WTC11 (cell line): ENCODE measurements around the gene GPR139. TPM values are rescaled to one million over a fixed set of nuclear protein-coding genes. Genes with fewer than 3 reads are reported as not detected.

ENCODE experiments used
- ATAC-seq: fragments of 200-7000 bp; cut with Tn5 transposase; 2 replicates; pipeline ENCODE4 v1.10.0; 2021; ENCODE audit warnings: mild to moderate bottlenecking, moderate library complexity
- CTCF ChIA-PET: fragments of 300-600 bp; sonication (Branson Sonifier 250); formaldehyde crosslinking; loops from one replicate; lab custom pipeline; 2021; ENCODE audit warnings: antibody characterized with exemption; lab: Charles Lee
- POLR2A ChIA-PET: fragments of 350-600 bp; sonication (Branson Sonifier 250); formaldehyde crosslinking; loops from one replicate; lab custom pipeline; 2021; ENCODE audit warnings: antibody characterized with exemption; lab: Charles Lee
- DNase-seq: peaks from one replicate; pipeline ENCODE4 v3.0.0; 2021; ENCODE audit warnings: low spot score
- H3K27ac Mint-ChIP-seq: 2 replicates; pipeline ENCODE4 v1.8.0; 2021; ENCODE audit warnings: mixed read lengths
- H3K27me3 Mint-ChIP-seq: 2 replicates; pipeline ENCODE4 v1.8.0; 2021; ENCODE audit warnings: low read depth, mild to moderate bottlenecking, moderate library complexity, mixed read lengths
- H3K36me3 Mint-ChIP-seq: 2 replicates; pipeline ENCODE4 v1.8.0; 2021; ENCODE audit warnings: mixed read lengths
- H3K4me1 Mint-ChIP-seq: 2 replicates; pipeline ENCODE4 v1.8.0; 2022; ENCODE audit warnings: mixed read lengths
- H3K4me3 Mint-ChIP-seq: 2 replicates; pipeline ENCODE4 v1.8.0; 2021; ENCODE audit warnings: mild to moderate bottlenecking, moderate library complexity, mixed read lengths
- H3K9me3 Mint-ChIP-seq: 2 replicates; pipeline ENCODE4 v1.8.0; 2021; ENCODE audit warnings: mixed read lengths
- ATF1 ChIP-seq: sonication (generic); formaldehyde crosslinking; IDR thresholded peaks from 2 replicates; pipeline ENCODE4 v1.8.1; 2023; ENCODE audit warnings: mild to moderate bottlenecking, moderate library complexity, missing genetic modification reagents
- CREM ChIP-seq: sonication (generic); formaldehyde crosslinking; IDR thresholded peaks from 2 replicates; pipeline ENCODE4 v1.8.1; 2022; ENCODE audit warnings: mild to moderate bottlenecking, missing genetic modification reagents, moderate library complexity
- ETV6 ChIP-seq: sonication (generic); formaldehyde crosslinking; IDR thresholded peaks from 2 replicates; pipeline ENCODE4 v1.8.1; 2022; ENCODE audit warnings: mild to moderate bottlenecking, missing genetic modification reagents
- GABPB1 ChIP-seq: sonication (generic); formaldehyde crosslinking; IDR thresholded peaks from 2 replicates; pipeline ENCODE4 v1.8.1; 2023; ENCODE audit warnings: mild to moderate bottlenecking, missing genetic modification reagents
- HMGA2 ChIP-seq: fragments of 250-450 bp; sonication (Bioruptor Pico); IDR thresholded peaks from 2 replicates; pipeline ENCODE4 v1.4.0; 2021; ENCODE audit warnings: mild to moderate bottlenecking, moderate library complexity
- MXD4 ChIP-seq: fragments of 250-450 bp; sonication (Bioruptor Pico); IDR thresholded peaks from 2 replicates; pipeline ENCODE4 v1.8.0; 2021; ENCODE audit warnings: mild to moderate bottlenecking, moderate library complexity, borderline replicate concordance
- NR2C2 ChIP-seq: sonication (generic); formaldehyde crosslinking; IDR thresholded peaks from 2 replicates; pipeline ENCODE4 v1.8.0; 2022; ENCODE audit warnings: mild to moderate bottlenecking, missing genetic modification reagents
- NR3C1 ChIP-seq: sonication (generic); formaldehyde crosslinking; conservative IDR thresholded peaks from 2 replicates; pipeline ENCODE4 v1.8.1; 2023; ENCODE audit warnings: low read depth, mild to moderate bottlenecking, missing genetic modification reagents
- RORB ChIP-seq: fragments of 250-450 bp; sonication (Bioruptor Pico); IDR thresholded peaks from 2 replicates; pipeline ENCODE4 v1.9.0; 2021; ENCODE audit warnings: mild to moderate bottlenecking
- SMAD4 ChIP-seq: sonication (generic); formaldehyde crosslinking; IDR thresholded peaks from 2 replicates; pipeline ENCODE4 v1.8.0; 2022; ENCODE audit warnings: mild to moderate bottlenecking, missing genetic modification reagents
- TP53 ChIP-seq: sonication (generic); formaldehyde crosslinking; IDR thresholded peaks from 2 replicates; pipeline ENCODE4 v1.8.1; 2023; ENCODE audit warnings: mild to moderate bottlenecking, missing genetic modification reagents
- ZNF263 ChIP-seq: sonication (generic); formaldehyde crosslinking; IDR thresholded peaks from 2 replicates; pipeline ENCODE4 v1.8.1; 2022; ENCODE audit warnings: low read depth, mild to moderate bottlenecking, moderate library complexity, missing genetic modification reagents
- total RNA-seq: library from RNA; stranded (reverse); gene quantifications from 3 replicates; pipeline ENCODE4 v1.2.3, GENCODE V29; 2021
- TF ChIP-seq, protein P1 (sequence below): fragments of 200-600 bp; IDR thresholded peaks from 2 replicates; pipeline ENCODE4 v1.8.0; 2022; ENCODE audit warnings: antibody characterized with exemption
- TF ChIP-seq, protein P2 (sequence below): sonication (generic); formaldehyde crosslinking; IDR thresholded peaks from 2 replicates; pipeline ENCODE4 v1.8.1; 2022; ENCODE audit warnings: mild to moderate bottlenecking, moderate library complexity, missing genetic modification reagents
- TF ChIP-seq, protein P3 (sequence below): sonication (generic); formaldehyde crosslinking; IDR thresholded peaks from 2 replicates; pipeline ENCODE4 v1.8.0; 2022; ENCODE audit warnings: mild to moderate bottlenecking, missing genetic modification reagents
- TF ChIP-seq, protein P4 (sequence below): fragments of 250-450 bp; sonication (Bioruptor Pico); IDR thresholded peaks from 2 replicates; pipeline ENCODE4 v1.9.0; 2021; ENCODE audit warnings: mild to moderate bottlenecking
- TF ChIP-seq, protein P5 (sequence below): fragments of 250-450 bp; sonication (Bioruptor Pico); IDR thresholded peaks from 2 replicates; pipeline ENCODE4 v2.1.2; 2022; ENCODE audit warnings: mild to moderate bottlenecking, moderate library complexity
- TF ChIP-seq, protein P6 (sequence below): sonication (generic); formaldehyde crosslinking; IDR thresholded peaks from 2 replicates; pipeline ENCODE4 v1.8.1; 2022; ENCODE audit warnings: low read depth, missing genetic modification reagents, borderline replicate concordance
- TF ChIP-seq, protein P7 (sequence below): sonication (generic); formaldehyde crosslinking; IDR thresholded peaks from 2 replicates; pipeline ENCODE4 v1.8.1; 2023; ENCODE audit warnings: mild to moderate bottlenecking, missing genetic modification reagents, moderate library complexity

GPR139 gene
- total RNA-seq, 1 experiment from 2014 or later, result 0.48 TPM

DNA sequence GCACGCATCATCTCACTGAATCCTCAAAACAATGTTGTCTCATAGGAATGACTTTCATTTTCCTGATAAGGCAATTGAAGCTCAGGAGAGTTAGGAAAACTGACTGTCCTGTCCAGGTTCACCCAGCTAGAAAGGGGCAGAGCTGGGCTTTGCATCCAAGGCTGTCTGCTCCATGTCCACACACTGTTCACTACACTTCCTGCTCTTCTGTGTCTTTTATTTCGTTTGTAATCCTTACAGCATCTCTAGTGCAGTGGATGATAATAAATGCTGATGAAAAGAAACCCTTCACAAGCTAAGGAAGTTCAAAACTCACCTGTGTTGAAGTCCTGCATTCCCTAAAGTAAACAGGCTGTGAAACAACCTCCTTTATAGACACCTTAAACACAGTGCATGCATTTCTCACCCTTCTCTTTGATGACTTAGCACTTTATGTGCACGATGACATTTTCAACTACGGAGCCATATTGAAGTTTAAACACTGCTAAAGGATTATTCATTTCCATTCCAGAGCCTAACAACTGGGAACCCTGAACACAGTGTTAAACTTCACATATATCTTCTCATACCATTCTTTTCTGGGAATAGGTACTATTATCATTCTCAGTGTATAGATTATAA lies 31.0 kb upstream of the GPR139 start:
- H3K27ac Mint-ChIP-seq, result no peak overlapping the region
- H3K4me3 Mint-ChIP-seq, result no peak overlapping the region
- no peaks in the 10 kb centered on the region; the same call in 1 of the 2 replicates for H3K4me1 Mint-ChIP-seq
- TF ChIP-seq, protein P1, sequence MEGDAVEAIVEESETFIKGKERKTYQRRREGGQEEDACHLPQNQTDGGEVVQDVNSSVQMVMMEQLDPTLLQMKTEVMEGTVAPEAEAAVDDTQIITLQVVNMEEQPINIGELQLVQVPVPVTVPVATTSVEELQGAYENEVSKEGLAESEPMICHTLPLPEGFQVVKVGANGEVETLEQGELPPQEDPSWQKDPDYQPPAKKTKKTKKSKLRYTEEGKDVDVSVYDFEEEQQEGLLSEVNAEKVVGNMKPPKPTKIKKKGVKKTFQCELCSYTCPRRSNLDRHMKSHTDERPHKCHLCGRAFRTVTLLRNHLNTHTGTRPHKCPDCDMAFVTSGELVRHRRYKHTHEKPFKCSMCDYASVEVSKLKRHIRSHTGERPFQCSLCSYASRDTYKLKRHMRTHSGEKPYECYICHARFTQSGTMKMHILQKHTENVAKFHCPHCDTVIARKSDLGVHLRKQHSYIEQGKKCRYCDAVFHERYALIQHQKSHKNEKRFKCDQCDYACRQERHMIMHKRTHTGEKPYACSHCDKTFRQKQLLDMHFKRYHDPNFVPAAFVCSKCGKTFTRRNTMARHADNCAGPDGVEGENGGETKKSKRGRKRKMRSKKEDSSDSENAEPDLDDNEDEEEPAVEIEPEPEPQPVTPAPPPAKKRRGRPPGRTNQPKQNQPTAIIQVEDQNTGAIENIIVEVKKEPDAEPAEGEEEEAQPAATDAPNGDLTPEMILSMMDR, result no peak
- TF ChIP-seq ETV6 (CRISPR knock-in tag) (no peak), CREM (no peak), MXD4 (CRISPR knock-in tag) (no peak), ATF1 (CRISPR knock-in tag) (no peak), TP53 (CRISPR knock-in tag) (no peak), HMGA2 (no peak), GABPB1 (CRISPR knock-in tag) (no peak), NR2C2 (CRISPR knock-in tag) (no peak), RORB (CRISPR knock-in tag) (no peak), ZNF263 (no peak), NR3C1 (CRISPR knock-in tag) (no peak), SMAD4 (no peak)
- TF ChIP-seq, protein P2, sequence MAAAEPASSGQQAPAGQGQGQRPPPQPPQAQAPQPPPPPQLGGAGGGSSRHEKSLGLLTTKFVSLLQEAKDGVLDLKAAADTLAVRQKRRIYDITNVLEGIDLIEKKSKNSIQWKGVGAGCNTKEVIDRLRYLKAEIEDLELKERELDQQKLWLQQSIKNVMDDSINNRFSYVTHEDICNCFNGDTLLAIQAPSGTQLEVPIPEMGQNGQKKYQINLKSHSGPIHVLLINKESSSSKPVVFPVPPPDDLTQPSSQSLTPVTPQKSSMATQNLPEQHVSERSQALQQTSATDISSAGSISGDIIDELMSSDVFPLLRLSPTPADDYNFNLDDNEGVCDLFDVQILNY (CRISPR knock-in tag), result no peak
- TF ChIP-seq, protein P3, sequence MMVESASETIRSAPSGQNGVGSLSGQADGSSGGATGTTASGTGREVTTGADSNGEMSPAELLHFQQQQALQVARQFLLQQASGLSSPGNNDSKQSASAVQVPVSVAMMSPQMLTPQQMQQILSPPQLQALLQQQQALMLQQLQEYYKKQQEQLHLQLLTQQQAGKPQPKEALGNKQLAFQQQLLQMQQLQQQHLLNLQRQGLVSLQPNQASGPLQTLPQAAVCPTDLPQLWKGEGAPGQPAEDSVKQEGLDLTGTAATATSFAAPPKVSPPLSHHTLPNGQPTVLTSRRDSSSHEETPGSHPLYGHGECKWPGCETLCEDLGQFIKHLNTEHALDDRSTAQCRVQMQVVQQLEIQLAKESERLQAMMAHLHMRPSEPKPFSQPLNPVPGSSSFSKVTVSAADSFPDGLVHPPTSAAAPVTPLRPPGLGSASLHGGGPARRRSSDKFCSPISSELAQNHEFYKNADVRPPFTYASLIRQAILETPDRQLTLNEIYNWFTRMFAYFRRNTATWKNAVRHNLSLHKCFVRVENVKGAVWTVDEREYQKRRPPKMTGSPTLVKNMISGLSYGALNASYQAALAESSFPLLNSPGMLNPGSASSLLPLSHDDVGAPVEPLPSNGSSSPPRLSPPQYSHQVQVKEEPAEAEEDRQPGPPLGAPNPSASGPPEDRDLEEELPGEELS (CRISPR knock-in tag), result no peak
- TF ChIP-seq, protein P4, sequence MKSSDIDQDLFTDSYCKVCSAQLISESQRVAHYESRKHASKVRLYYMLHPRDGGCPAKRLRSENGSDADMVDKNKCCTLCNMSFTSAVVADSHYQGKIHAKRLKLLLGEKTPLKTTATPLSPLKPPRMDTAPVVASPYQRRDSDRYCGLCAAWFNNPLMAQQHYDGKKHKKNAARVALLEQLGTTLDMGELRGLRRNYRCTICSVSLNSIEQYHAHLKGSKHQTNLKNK (CRISPR knock-in tag), result no peak
- TF ChIP-seq, protein P5, sequence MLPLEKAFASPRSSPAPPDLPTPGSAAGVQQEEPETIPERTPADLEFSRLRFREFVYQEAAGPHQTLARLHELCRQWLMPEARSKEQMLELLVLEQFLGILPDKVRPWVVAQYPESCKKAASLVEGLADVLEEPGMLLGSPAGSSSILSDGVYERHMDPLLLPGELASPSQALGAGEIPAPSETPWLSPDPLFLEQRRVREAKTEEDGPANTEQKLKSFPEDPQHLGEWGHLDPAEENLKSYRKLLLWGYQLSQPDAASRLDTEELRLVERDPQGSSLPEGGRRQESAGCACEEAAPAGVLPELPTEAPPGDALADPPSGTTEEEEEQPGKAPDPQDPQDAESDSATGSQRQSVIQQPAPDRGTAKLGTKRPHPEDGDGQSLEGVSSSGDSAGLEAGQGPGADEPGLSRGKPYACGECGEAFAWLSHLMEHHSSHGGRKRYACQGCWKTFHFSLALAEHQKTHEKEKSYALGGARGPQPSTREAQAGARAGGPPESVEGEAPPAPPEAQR (CRISPR knock-in tag), result no peak
- TF ChIP-seq, protein P6, sequence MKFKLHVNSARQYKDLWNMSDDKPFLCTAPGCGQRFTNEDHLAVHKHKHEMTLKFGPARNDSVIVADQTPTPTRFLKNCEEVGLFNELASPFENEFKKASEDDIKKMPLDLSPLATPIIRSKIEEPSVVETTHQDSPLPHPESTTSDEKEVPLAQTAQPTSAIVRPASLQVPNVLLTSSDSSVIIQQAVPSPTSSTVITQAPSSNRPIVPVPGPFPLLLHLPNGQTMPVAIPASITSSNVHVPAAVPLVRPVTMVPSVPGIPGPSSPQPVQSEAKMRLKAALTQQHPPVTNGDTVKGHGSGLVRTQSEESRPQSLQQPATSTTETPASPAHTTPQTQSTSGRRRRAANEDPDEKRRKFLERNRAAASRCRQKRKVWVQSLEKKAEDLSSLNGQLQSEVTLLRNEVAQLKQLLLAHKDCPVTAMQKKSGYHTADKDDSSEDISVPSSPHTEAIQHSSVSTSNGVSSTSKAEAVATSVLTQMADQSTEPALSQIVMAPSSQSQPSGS, result no peak
- TF ChIP-seq, protein P7, sequence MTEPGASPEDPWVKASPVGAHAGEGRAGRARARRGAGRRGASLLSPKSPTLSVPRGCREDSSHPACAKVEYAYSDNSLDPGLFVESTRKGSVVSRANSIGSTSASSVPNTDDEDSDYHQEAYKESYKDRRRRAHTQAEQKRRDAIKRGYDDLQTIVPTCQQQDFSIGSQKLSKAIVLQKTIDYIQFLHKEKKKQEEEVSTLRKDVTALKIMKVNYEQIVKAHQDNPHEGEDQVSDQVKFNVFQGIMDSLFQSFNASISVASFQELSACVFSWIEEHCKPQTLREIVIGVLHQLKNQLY, result no peak
- TF ChIP-seq, all 79 proteins: peak for 0
- CTCF ChIA-PET, result interaction anchor here (1.2 kb wide), 1 partner anchor 424 kb away, joined by 4 read pairs; no protein-coding TSS in a partner anchor
- no peak for ATAC-seq
- H3K36me3 Mint-ChIP-seq, result no peaks in the 10 kb centered on the region
- POLR2A ChIA-PET, result no interaction called here
- H3K27me3 Mint-ChIP-seq, result no peaks in the 10 kb centered on the region; the same call in none of the 2 replicates
- no peak for DNase-seq
- peaks cover 3% of the 10 kb centered on the region; the same call in 1 of the 2 replicates for H3K9me3 Mint-ChIP-seq
